Liver (tissue), 9 donors: ENCODE results near the gene KAZN. TPM values are rescaled to one million over a fixed set of nuclear protein-coding genes. Genes with fewer than 3 reads are reported as not detected.

Experiments
- DNase-seq: peaks from one replicate; pipeline ENCODE4 v3.0.0-alpha.2; 2017; ENCODE audit warnings: low spot score
- H3K27ac ChIP-seq, 2 donors: one replicate each; pipeline ENCODE4 v1.7.0; 2013; ENCODE audit warnings: inconsistent platforms in 2 of 2, low read length in 2 of 2, control low read depth in 1 of 2, low read depth in 1 of 2, mild to moderate bottlenecking in 1 of 2
- H3K27me3 ChIP-seq, 4 donors: one replicate each; pipeline versions ENCODE4 v1.6.1 to v1.7.0; 2013; ENCODE audit warnings: low read length in 3 of 4, inconsistent platforms in 1 of 4, mild to moderate bottlenecking in 1 of 4, moderate library complexity in 1 of 4; ENCODE audit not compliant: control insufficient read depth in 4 of 4, insufficient read depth in 4 of 4
- H3K36me3 ChIP-seq, 4 donors: one replicate each; pipeline versions ENCODE4 v1.6.1 to v1.7.0; 2013; ENCODE audit warnings: low read length in 3 of 4, mild to moderate bottlenecking in 3 of 4, low read depth in 1 of 4, moderate library complexity in 1 of 4; ENCODE audit not compliant: control insufficient read depth in 4 of 4, insufficient read depth in 3 of 4
- H3K4me1 ChIP-seq, 4 donors: one replicate each; pipeline versions ENCODE4 v1.6.1 to v1.7.0; 2013; ENCODE audit warnings: low read length in 3 of 4, mild to moderate bottlenecking in 3 of 4, moderate library complexity in 1 of 4; ENCODE audit not compliant: control insufficient read depth in 4 of 4, insufficient read depth in 4 of 4
- H3K4me3 ChIP-seq, 3 donors: one replicate each; pipeline versions ENCODE4 v1.6.1 to v1.7.0; 2013; ENCODE audit warnings: low read length in 3 of 3, control low read depth in 1 of 3, low read depth in 1 of 3, mild to moderate bottlenecking in 1 of 3
- H3K9ac ChIP-seq, 2 donors: one replicate each; pipeline ENCODE4 v1.7.0; 2013; ENCODE audit warnings: low read length in 2 of 2, mild to moderate bottlenecking in 2 of 2, moderate library complexity in 2 of 2, control low read depth in 1 of 2, low read depth in 1 of 2
- H3K9me3 ChIP-seq, 4 donors: one replicate each; pipeline versions ENCODE4 v1.6.1 to v1.7.0; 2013; ENCODE audit warnings: low read length in 3 of 4; ENCODE audit not compliant: control insufficient read depth in 4 of 4
- EGR1 ChIP-seq, 2 donors: IDR thresholded peaks; 2 replicates each; pipeline ENCODE4 v1.6.1; 2016 to 2018; ENCODE audit warnings: antibody characterized with exemption in 2 of 2, low read depth in 2 of 2
- FOXA1 ChIP-seq: IDR thresholded peaks from 2 replicates; pipeline ENCODE4 v1.6.1; 2016; ENCODE audit warnings: antibody characterized with exemption
- FOXA2 ChIP-seq: IDR thresholded peaks from 2 replicates; pipeline ENCODE4 v1.6.1; 2016; ENCODE audit warnings: antibody characterized with exemption
- GABPA ChIP-seq, 2 donors: IDR thresholded peaks in 1 of 2; conservative IDR thresholded peaks in 1 of 2; 2 replicates each; pipeline ENCODE4 v1.6.1; 2016; ENCODE audit warnings: antibody characterized with exemption in 2 of 2, mild to moderate bottlenecking in 1 of 2, moderate library complexity in 1 of 2
- HNF4A ChIP-seq, 2 donors: conservative IDR thresholded peaks; 2 replicates each; pipeline ENCODE4 v1.6.1; 2016; ENCODE audit warnings: antibody characterized with exemption in 2 of 2, mild to moderate bottlenecking in 2 of 2
- HNF4G ChIP-seq: IDR thresholded peaks from 2 replicates; pipeline ENCODE4 v1.6.1; 2016; ENCODE audit warnings: antibody characterized with exemption
- JUND ChIP-seq, 2 donors: IDR thresholded peaks; 2 replicates each; pipeline ENCODE4 v1.6.1; 2016; ENCODE audit warnings: antibody characterized with exemption in 2 of 2
- NR2F2 ChIP-seq: IDR thresholded peaks from 2 replicates; pipeline ENCODE4 v1.6.1; 2016; ENCODE audit warnings: antibody characterized with exemption
- RAD21 ChIP-seq, 2 donors: IDR thresholded peaks; 2 replicates each; pipeline ENCODE4 v1.6.1; 2016; ENCODE audit warnings: antibody characterized with exemption in 2 of 2, mild to moderate bottlenecking in 2 of 2
- REST ChIP-seq: IDR thresholded peaks from 2 replicates; pipeline ENCODE4 v1.6.1; 2016; ENCODE audit warnings: antibody characterized with exemption, mild to moderate bottlenecking
- RXRA ChIP-seq, 2 donors: IDR thresholded peaks; 2 replicates each; pipeline ENCODE4 v1.6.1; 2017 to 2018; ENCODE audit warnings: antibody characterized with exemption in 2 of 2, mild to moderate bottlenecking in 1 of 2
- SP1 ChIP-seq: IDR thresholded peaks from 2 replicates; pipeline ENCODE4 v1.6.1; 2018; ENCODE audit warnings: antibody characterized with exemption, mild to moderate bottlenecking
- TAF1 ChIP-seq: conservative IDR thresholded peaks from 2 replicates; pipeline ENCODE4 v1.6.1; 2016; ENCODE audit warnings: antibody characterized with exemption, mild to moderate bottlenecking
- YY1 ChIP-seq: IDR thresholded peaks from 2 replicates; pipeline ENCODE4 v1.6.1; 2016; ENCODE audit warnings: antibody characterized with exemption, mild to moderate bottlenecking
- WGBS: extraction: QIAGEN DNeasy Blood & Tissue Kit; methylation state at CpG from one replicate; pipeline ENCODE4 v1.1.7; 2013; 5-methylcytosine and 5-hydroxymethylcytosine counted together
- polyA plus RNA-seq, 2 donors: library from polyadenylated mRNA; stranded (reverse) in 1 of 2; unstranded in 1 of 2; fragments of 200-250 nt in 1 of 2; fragments of >200 nt in 1 of 2; fragmentation: Nextera tagmentation in 1 of 2; extraction: Ambion mirVana in 1 of 2; gene quantifications; one replicate each; pipeline versions ENCODE4 v1.2.1 to v1.2.3, GENCODE V29; 2013 to 2015
- total RNA-seq, 2 donors: library from RNA; depleted of rRNA; stranded (reverse); fragments of >200 nt; gene quantifications; one replicate each; pipeline ENCODE4 v1.2.3, GENCODE V29; 2014
- TF ChIP-seq, protein P1 (sequence below): IDR thresholded peaks from 2 replicates; pipeline ENCODE4 v1.6.1; 2016; ENCODE audit warnings: antibody characterized with exemption
- TF ChIP-seq, protein P2 (sequence below): fragments of 150-350 bp; IDR thresholded peaks from 2 replicates; pipeline ENCODE4 v1.5.1; 2017; ENCODE audit warnings: improper control_type of control experiment, low read depth, low read length; ENCODE audit not compliant: missing input control
- TF ChIP-seq, protein P3 (sequence below): IDR thresholded peaks from 2 replicates; pipeline ENCODE4 v1.6.1; 2016; ENCODE audit warnings: antibody characterized with exemption
- donor health status: healthy.
- donor health status: healthy.
- donor health status: healthy.
- donor health status: healthy.
- donor health status: healthy.

KAZN gene
- total and polyA plus RNA-seq, 4 donors, result 1.9 to 6.9 (median 2.4) TPM

DNA sequence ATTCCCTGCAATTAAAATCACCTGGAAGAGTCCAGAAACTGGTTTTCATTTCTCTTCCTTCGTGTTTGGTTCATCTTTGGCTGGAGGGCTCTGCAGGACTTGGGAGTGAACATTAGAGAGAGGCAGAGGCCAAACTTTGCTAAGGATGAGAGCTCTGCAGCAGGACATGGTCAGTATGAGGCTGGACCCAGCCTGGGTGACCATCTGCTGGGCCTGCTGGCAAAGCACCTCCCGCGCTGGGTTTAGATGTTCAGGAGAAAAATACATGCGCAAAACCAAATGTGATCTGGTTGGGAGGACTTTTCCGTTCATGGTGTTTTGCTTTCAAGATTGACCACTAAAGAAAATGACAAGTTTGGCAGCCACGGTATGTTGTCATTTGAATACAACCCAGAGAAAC is 15.9 kb downstream of the KAZN start:
- 87% methylated on average over 6 of the region's 6 CpGs for WGBS
- H3K27ac ChIP-seq, result no peak overlapping the region
- peaks cover 0 to 3% (median 0%) of the 10 kb centered on the region in 4 donors for H3K9me3 ChIP-seq
- H3K36me3 ChIP-seq, result no peaks in the 10 kb centered on the region
- DNase-seq, result no peak
- peaks cover 0 to 4% (median 0%) of the 10 kb centered on the region in 4 donors for H3K27me3 ChIP-seq
- no peak for TF ChIP-seq HNF4G
- no peak for TF ChIP-seq SP1
- no peak for TF ChIP-seq RXRA (IDR thresholded peaks at IDR 0.05)
- TF ChIP-seq GABPA (IDR thresholded peaks at IDR 0.05 in 1 of 2, conservative IDR thresholded peaks at IDR 0.05 in 1 of 2), result no peak
- no peak for TF ChIP-seq HNF4A (conservative IDR thresholded peaks at IDR 0.05)
- no peak for TF ChIP-seq REST
- TF ChIP-seq FOXA2, result no peak
- TF ChIP-seq, protein P1, sequence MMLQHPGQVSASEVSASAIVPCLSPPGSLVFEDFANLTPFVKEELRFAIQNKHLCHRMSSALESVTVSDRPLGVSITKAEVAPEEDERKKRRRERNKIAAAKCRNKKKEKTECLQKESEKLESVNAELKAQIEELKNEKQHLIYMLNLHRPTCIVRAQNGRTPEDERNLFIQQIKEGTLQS, result no peak
- TF ChIP-seq RAD21 (IDR thresholded peaks at IDR 0.05), result no peak
- TF ChIP-seq, protein P2, sequence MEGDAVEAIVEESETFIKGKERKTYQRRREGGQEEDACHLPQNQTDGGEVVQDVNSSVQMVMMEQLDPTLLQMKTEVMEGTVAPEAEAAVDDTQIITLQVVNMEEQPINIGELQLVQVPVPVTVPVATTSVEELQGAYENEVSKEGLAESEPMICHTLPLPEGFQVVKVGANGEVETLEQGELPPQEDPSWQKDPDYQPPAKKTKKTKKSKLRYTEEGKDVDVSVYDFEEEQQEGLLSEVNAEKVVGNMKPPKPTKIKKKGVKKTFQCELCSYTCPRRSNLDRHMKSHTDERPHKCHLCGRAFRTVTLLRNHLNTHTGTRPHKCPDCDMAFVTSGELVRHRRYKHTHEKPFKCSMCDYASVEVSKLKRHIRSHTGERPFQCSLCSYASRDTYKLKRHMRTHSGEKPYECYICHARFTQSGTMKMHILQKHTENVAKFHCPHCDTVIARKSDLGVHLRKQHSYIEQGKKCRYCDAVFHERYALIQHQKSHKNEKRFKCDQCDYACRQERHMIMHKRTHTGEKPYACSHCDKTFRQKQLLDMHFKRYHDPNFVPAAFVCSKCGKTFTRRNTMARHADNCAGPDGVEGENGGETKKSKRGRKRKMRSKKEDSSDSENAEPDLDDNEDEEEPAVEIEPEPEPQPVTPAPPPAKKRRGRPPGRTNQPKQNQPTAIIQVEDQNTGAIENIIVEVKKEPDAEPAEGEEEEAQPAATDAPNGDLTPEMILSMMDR, result no peak
- no peak for TF ChIP-seq EGR1 (IDR thresholded peaks at IDR 0.05; ENCODE audit: low read depth in 2 of 2)
- no peak for TF ChIP-seq JUND (IDR thresholded peaks at IDR 0.05)
- no peak for TF ChIP-seq NR2F2
- TF ChIP-seq TAF1, result no peak
- TF ChIP-seq, protein P3, sequence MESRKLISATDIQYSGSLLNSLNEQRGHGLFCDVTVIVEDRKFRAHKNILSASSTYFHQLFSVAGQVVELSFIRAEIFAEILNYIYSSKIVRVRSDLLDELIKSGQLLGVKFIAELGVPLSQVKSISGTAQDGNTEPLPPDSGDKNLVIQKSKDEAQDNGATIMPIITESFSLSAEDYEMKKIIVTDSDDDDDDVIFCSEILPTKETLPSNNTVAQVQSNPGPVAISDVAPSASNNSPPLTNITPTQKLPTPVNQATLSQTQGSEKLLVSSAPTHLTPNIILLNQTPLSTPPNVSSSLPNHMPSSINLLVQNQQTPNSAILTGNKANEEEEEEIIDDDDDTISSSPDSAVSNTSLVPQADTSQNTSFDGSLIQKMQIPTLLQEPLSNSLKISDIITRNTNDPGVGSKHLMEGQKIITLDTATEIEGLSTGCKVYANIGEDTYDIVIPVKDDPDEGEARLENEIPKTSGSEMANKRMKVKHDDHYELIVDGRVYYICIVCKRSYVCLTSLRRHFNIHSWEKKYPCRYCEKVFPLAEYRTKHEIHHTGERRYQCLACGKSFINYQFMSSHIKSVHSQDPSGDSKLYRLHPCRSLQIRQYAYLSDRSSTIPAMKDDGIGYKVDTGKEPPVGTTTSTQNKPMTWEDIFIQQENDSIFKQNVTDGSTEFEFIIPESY, result no peak
- TF ChIP-seq FOXA1, result no peak
- no peak overlapping the region for H3K9ac ChIP-seq
- H3K4me3 ChIP-seq, result no peak overlapping the region
- H3K4me1 ChIP-seq, result no peaks in the 10 kb centered on the region

DNA sequence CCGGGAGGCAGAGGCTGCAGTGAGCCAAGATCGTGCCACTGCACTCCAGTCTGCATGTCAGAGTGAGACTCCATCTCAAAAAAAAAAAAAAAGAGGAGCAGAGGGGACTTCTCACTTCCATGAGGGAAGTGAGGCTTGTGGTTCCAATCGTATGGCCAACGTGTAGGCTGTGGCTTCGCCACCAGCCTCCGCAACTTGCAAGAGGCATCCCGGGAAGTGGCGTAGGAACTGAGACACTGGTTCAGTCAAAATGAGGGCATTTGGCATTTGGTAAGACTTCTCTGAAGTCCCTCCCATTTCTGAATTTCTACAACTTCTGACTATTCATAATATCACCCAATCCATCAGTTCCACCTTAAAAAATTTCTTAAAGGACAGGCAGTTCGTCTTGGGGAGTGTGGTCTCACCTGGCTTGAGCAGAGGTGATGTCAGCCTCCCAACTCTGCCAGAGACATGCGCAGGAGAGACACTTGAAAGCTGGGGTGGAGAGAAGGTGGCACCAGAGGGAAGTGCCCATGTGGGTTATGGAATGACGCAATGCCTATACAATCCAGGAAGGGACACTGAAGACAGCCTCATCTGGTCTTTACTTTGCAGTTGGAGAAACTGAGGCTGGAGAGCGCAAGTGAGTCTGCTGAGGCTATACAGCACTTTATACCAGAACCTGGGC is 17.2 kb downstream of the KAZN start:
- H3K27me3 ChIP-seq, result peaks cover 0 to 4% (median 0%) of the 10 kb centered on the region in 4 donors
- H3K27ac ChIP-seq, result no peak overlapping the region
- no peak overlapping the region for H3K9ac ChIP-seq
- 80% methylated on average over 12 of the region's 12 CpGs for WGBS
- H3K4me3 ChIP-seq, result no peak overlapping the region
- no peak for DNase-seq
- no peaks in the 10 kb centered on the region for H3K36me3 ChIP-seq
- H3K4me1 ChIP-seq, result no peaks in the 10 kb centered on the region
- peaks cover 0 to 3% (median 0%) of the 10 kb centered on the region in 4 donors for H3K9me3 ChIP-seq
- no peak for TF ChIP-seq SP1
- no peak for TF ChIP-seq GABPA (IDR thresholded peaks at IDR 0.05 in 1 of 2, conservative IDR thresholded peaks at IDR 0.05 in 1 of 2)
- TF ChIP-seq REST, result no peak
- no peak for TF ChIP-seq TAF1
- TF ChIP-seq FOXA2, result no peak
- no peak for TF ChIP-seq JUND (IDR thresholded peaks at IDR 0.05)
- TF ChIP-seq NR2F2, result no peak
- no peak for TF ChIP-seq YY1
- TF ChIP-seq, protein P2, result no peak
- no peak for TF ChIP-seq HNF4A (conservative IDR thresholded peaks at IDR 0.05)
- no peak for TF ChIP-seq EGR1 (IDR thresholded peaks at IDR 0.05; ENCODE audit: low read depth in 2 of 2)
